Measurements from ENCODE around the gene BMP8A.

GRCh38 chr1:39483276-39483675, 8.2 kb upstream of the BMP8A start:
- no peak for TF ChIP-seq CTCF (conservative IDR thresholded peaks at IDR 0.05)
- TF ChIP-seq ZFX (IDR thresholded peaks at IDR 0.05) = no peak
